NCI-H82 (cell line): ENCODE measurements around the gene GNGT2.

Experiments used
- DNase-seq: peaks from one replicate; lab custom pipeline; 2025; lab: John Stamatoyannopoulos, UW

Gene GNGT2

GRCh38 chr17:49229076-49229804, 18.9 kb upstream of the GNGT2 start:
- no peak for DNase-seq

- peak; percentile 94 for DNase-seq
Observed at GRCh38 chr17:49227436-49228261, 17.3 kb upstream of the GNGT2 start.

- DNase-seq: no peak
Observed at GRCh38 chr17:49226771-49227435, 16.5 kb upstream of the GNGT2 start.

- no peak for DNase-seq
Observed at GRCh38 chr17:49225554-49226236, 15.3 kb upstream of the GNGT2 start.

GRCh38 chr17:49224997-49225337, 14.6 kb upstream of the GNGT2 start:
- DNase-seq: no peak

GRCh38 chr17:49224198-49224996, 14.0 kb upstream of the GNGT2 start:
- DNase-seq: peak; percentile 35

- DNase-seq: peak; percentile 68
Observed at GRCh38 chr17:49223517-49224197, 13.3 kb upstream of the GNGT2 start.

GRCh38 chr17:49223168-49223516, 12.8 kb upstream of the GNGT2 start:
- no peak for DNase-seq

- DNase-seq: no peak
Observed at GRCh38 chr17:49219987-49220386, 9.6 kb upstream of the GNGT2 start.

GRCh38 chr17:49218941-49219913, 8.9 kb upstream of the GNGT2 start:
- peak; percentile 63 for DNase-seq

GRCh38 chr17:49217651-49218413, 7.5 kb upstream of the GNGT2 start:
- no peak for DNase-seq

- DNase-seq: no peak
Observed at GRCh38 chr17:49216953-49217650, 6.7 kb upstream of the GNGT2 start.

GRCh38 chr17:49216482-49216881, 6.1 kb upstream of the GNGT2 start:
- DNase-seq: no peak

GRCh38 chr17:49214676-49215360, 4.4 kb upstream of the GNGT2 start:
- DNase-seq: peak; percentile 38

- no peak for DNase-seq
Observed at GRCh38 chr17:49213847-49214246, 3.5 kb upstream of the GNGT2 start.

- no peak for DNase-seq
Observed at GRCh38 chr17:49213399-49213798, 3.0 kb upstream of the GNGT2 start.

GRCh38 chr17:49209061-49209571, 1.3 kb downstream of the GNGT2 start:
- peak; percentile 85 for DNase-seq

GRCh38 chr17:49204516-49204915, 5.9 kb downstream of the GNGT2 start:
- DNase-seq: no peak
